ENCODE data around the gene MRFAP1.

MRFAP1 gene

GRCh38 chr4:6640292-6641163, at the start of gene MRFAP1:
TSS of gene MRFAP1 (plus strand) at chr4:6640685. CDS start at chr4:6640863, 178 bp downstream.
- H3K4me3 ChIP-seq (ENCODE audit: low read depth, low read length) = peak within 1 kb of the TSS; percentile 89

DNA sequence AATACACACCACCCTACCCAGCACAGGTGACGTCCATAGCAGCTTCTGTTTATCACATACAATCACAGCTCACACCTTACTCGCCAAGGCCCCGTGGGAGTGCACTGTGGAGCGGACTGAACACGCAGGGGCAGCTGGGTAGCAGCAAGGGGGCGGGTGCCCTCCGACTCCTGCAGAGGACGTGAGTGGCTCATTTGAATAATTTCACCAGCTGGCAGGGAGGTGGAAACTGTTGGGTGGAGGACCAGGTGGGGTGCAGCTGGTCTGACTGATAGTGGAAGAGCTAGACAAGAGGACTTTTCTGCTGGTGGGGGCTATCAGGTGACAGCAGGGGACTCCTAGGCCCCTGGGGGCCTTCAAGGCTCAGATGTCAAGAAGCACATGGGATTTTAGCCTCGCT, 49.2 kb upstream of the MRFAP1 start:
- peak; percentile 29 for DNase-seq (ENCODE audit: low read depth)
- no peak for TF ChIP-seq CTCF (IDR thresholded peaks at IDR 0.05; ENCODE audit: insufficient read depth, low read depth, low read length, missing control alignments)
- no peak overlapping the region for H3K4me3 ChIP-seq (ENCODE audit: low read depth, low read length)

More at GRCh38 chr4:6640292-6641163, at the start of gene MRFAP1:
- no peak for TF ChIP-seq CTCF (IDR thresholded peaks at IDR 0.05; ENCODE audit: insufficient read depth, low read depth, low read length, missing control alignments)
- peak; percentile 97 for DNase-seq (ENCODE audit: low read depth)

DNA sequence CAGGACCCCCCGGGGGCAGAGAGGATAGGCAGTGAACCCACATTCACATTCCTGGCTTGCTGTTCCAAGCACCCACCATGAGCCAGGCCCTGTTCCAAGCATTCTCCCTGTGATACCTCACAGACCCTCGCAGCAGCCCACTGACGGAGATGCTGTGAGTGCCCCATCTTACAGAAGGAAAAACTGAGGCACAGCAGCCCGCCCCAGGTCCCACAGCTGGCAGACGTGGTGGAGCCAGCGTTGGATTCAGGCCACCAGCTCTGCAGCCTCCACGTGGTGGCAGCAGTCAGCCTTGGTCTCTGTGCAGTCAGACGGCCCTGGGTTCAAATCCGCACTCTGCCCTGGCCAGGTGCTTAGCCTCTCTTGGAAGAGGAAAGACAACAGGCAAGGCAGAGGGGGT, 48.7 kb upstream of the MRFAP1 start:
- H3K4me3 ChIP-seq (ENCODE audit: low read depth, low read length) = no peak overlapping the region
- no peak for DNase-seq (ENCODE audit: low read depth)
- no peak for TF ChIP-seq CTCF (IDR thresholded peaks at IDR 0.05; ENCODE audit: insufficient read depth, low read depth, low read length, missing control alignments)

DNA sequence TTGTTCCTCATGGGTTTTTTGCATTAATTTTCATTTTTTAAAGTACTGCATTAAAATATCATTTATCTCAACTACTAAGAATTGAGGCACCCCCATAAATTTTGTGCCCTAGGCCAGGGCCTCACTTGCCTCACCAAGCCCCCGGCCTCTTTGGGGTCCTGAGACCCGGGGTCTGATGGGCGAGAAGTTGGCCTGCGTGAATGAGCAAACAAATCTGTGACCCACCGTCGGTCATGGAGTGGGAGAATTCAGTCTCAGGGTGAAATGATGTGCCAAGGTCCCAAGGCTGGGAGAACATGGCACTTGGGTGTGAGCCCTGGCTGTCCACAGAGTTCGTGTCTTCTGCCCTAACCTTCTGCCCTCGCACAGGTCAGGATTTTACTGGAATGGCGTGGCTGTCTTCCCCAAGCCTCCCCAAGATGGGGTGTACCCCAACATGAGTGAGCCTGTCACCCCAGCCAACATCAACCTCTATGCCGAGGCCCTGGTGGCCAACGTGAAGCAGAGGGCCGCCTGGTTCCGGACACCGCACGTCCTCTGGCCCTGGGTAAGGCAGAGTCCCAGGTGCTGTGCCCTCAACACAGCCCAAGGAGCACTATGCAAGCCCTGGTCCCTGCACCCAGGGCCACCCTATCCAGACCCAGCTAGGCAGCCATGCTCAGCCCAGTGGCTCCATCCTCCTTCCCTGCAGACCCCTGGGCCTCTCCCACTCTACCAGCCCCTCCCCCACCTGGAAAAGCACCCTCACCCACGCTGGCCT, 47.5 kb upstream of the MRFAP1 start:
- H3K4me3 ChIP-seq (ENCODE audit: low read depth, low read length) = no peak overlapping the region
- no peak for DNase-seq (ENCODE audit: low read depth)
- no peak for TF ChIP-seq CTCF (IDR thresholded peaks at IDR 0.05; ENCODE audit: insufficient read depth, low read depth, low read length, missing control alignments)

DNA sequence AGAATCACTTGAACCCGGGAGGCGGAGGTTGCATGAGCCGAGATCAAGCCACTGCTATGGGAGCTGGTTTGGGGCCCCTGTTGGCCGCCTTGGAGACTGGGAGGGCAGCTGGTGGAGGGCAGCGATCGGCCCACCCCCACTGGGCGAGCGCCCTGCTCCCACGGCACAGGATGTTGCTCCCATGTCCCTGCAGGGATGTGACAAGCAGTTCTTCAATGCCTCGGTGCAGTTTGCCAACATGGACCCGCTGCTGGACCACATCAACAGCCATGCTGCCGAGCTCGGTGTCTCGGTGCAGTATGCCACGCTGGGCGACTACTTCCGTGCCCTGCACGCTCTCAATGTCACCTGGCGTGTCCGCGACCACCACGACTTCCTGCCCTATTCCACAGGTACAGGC, 46.1 kb upstream of the MRFAP1 start:
- no peak for TF ChIP-seq CTCF (IDR thresholded peaks at IDR 0.05; ENCODE audit: insufficient read depth, low read depth, low read length, missing control alignments)
- DNase-seq (ENCODE audit: low read depth) = no peak
- no peak overlapping the region for H3K4me3 ChIP-seq (ENCODE audit: low read depth, low read length)

DNA sequence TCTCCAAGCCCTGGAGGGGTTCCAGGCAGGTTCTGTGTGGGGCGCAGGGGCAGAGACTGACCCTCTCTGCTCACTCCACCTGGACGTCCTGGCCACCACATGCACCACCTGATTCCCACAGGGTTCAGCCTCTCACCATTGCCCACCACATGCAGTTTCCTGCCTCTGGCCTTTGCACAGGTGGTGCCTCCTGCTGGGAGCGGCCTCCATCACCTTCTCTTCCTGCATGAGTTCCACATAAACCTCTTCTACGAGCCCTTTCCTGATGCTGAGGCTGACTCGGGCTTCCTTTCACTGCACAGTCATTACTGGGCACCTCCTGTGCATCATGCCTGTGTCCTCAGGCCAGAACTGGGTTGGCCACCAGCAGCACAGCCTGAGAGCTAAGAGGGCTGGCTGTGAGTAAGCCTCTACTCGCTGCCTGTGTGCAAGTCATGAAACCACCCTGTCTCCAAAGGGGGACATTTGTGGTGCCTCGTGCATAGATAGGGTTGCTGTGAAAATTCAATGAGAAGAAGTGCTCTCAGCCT, 45.6 kb upstream of the MRFAP1 start:
- no peak overlapping the region for H3K4me3 ChIP-seq (ENCODE audit: low read depth, low read length)
- DNase-seq (ENCODE audit: low read depth) = no peak
- TF ChIP-seq CTCF (IDR thresholded peaks at IDR 0.05; ENCODE audit: insufficient read depth, low read depth, low read length, missing control alignments) = no peak

Measured in GM12865 (cell line).